HepG2 (cell line): ENCODE data around the gene STX4. TPM values are rescaled to one million over a fixed set of nuclear protein-coding genes. Genes with fewer than 3 reads are reported as not detected.

Source experiments
- ARID2 ChIP-seq: sonication (generic); formaldehyde crosslinking; IDR thresholded peaks from 2 replicates; pipeline ENCODE4 v1.8.1; 2022; ENCODE audit warnings: mild to moderate bottlenecking, missing genetic modification reagents, borderline replicate concordance
- ATF7-NPFF ChIP-seq: sonication (generic); formaldehyde crosslinking; IDR thresholded peaks from 2 replicates; pipeline ENCODE4 v1.8.1; 2023; ENCODE audit warnings: mild to moderate bottlenecking, low read depth, missing genetic modification reagents, moderate library complexity
- DNMT3B ChIP-seq: conservative IDR thresholded peaks from 2 replicates; pipeline ENCODE4 v1.6.1; 2016; ENCODE audit warnings: missing biosample characterization, control low read depth
- ELF3 ChIP-seq: IDR thresholded peaks from 2 replicates; pipeline ENCODE4 v1.6.1; 2016; ENCODE audit warnings: missing genetic modification reagents, missing compliant biosample characterization
- EZH2 ChIP-seq: conservative IDR thresholded peaks from 2 replicates; pipeline ENCODE4 v1.6.1; 2012; ENCODE audit warnings: mild to moderate bottlenecking, low read depth, low read length, moderate library complexity
- GATAD2A ChIP-seq: IDR thresholded peaks from 2 replicates; pipeline ENCODE4 v1.6.1; 2016
- GPBP1L1 ChIP-seq: sonication (generic); formaldehyde crosslinking; IDR thresholded peaks from 2 replicates; pipeline ENCODE4 v1.5.0; 2020; ENCODE audit warnings: mild to moderate bottlenecking, missing genetic modification reagents
- IKZF4 ChIP-seq: sonication (generic); formaldehyde crosslinking; IDR thresholded peaks from 2 replicates; pipeline ENCODE4 v1.5.1; 2020; ENCODE audit warnings: borderline replicate concordance, mild to moderate bottlenecking, low read depth, missing genetic modification reagents; ENCODE audit errors: not compliant biosample characterization
- KLF15 ChIP-seq: sonication (generic); formaldehyde crosslinking; IDR thresholded peaks from 2 replicates; pipeline ENCODE4 v1.8.1; 2023; ENCODE audit warnings: borderline replicate concordance, mild to moderate bottlenecking, inconsistent platforms, missing genetic modification reagents, mixed read lengths
- MIER2 ChIP-seq: IDR thresholded peaks from 2 replicates; pipeline ENCODE4 v1.6.1; 2016; ENCODE audit warnings: missing biosample characterization, missing genetic modification reagents
- RBM22 ChIP-seq: fragments of 200-400 bp; formaldehyde crosslinking; optimal IDR thresholded peaks from 2 replicates; pipeline ENCODE3; 2017; ENCODE audit warnings: mild to moderate bottlenecking, low read length, moderate library complexity
- SOX13 ChIP-seq, 3 experiments: fragments of 450-650 bp in 1 of 3; sonication (generic) in 1 of 3; formaldehyde crosslinking in 1 of 3; IDR thresholded peaks in 2 of 3; conservative IDR thresholded peaks in 1 of 3; 2 replicates each; pipeline versions ENCODE4 v1.5.0 to v1.6.1; 2016 to 2020; ENCODE audit warnings: antibody characterized with exemption in 1 of 3, mild to moderate bottlenecking in 1 of 3, missing compliant biosample characterization in 1 of 3, missing genetic modification reagents in 1 of 3, moderate library complexity in 1 of 3
- STAG1 ChIP-seq: sonication (generic); formaldehyde crosslinking; IDR thresholded peaks from 2 replicates; pipeline ENCODE4 v1.4.0; 2020; ENCODE audit warnings: missing genetic modification reagents
- UBTF ChIP-seq: sonication (generic); formaldehyde crosslinking; IDR thresholded peaks from 2 replicates; pipeline ENCODE4 v1.4.0; 2020; ENCODE audit warnings: mild to moderate bottlenecking, missing genetic modification reagents
- ZFP36L2 ChIP-seq: sonication (generic); formaldehyde crosslinking; IDR thresholded peaks from 2 replicates; pipeline ENCODE4 v1.4.0; 2020; ENCODE audit warnings: missing genetic modification reagents
- ZMAT3 ChIP-seq: sonication (generic); formaldehyde crosslinking; conservative IDR thresholded peaks from 2 replicates; pipeline ENCODE4 v1.7.0; 2021; ENCODE audit warnings: missing genetic modification reagents
- ZNF335 ChIP-seq: sonication (generic); formaldehyde crosslinking; IDR thresholded peaks from 2 replicates; pipeline ENCODE4 v1.4.0; 2020; ENCODE audit warnings: missing genetic modification reagents
- ZNF430 ChIP-seq: sonication (generic); formaldehyde crosslinking; IDR thresholded peaks from 2 replicates; pipeline ENCODE4 v1.9.0; 2021; ENCODE audit warnings: mild to moderate bottlenecking, missing genetic modification reagents
- ZNF468 ChIP-seq: sonication (generic); formaldehyde crosslinking; IDR thresholded peaks from 2 replicates; pipeline ENCODE4 v1.8.0; 2022; ENCODE audit warnings: mild to moderate bottlenecking, moderate library complexity, missing genetic modification reagents
- ZNF530 ChIP-seq: sonication (generic); formaldehyde crosslinking; IDR thresholded peaks from 2 replicates; pipeline ENCODE4 v1.5.0; 2020; ENCODE audit warnings: low read depth, mild to moderate bottlenecking, missing genetic modification reagents
- ZNF557 ChIP-seq: sonication (generic); formaldehyde crosslinking; IDR thresholded peaks from 2 replicates; pipeline ENCODE4 v1.4.0; 2020; ENCODE audit warnings: missing genetic modification reagents
- ZNF704 ChIP-seq: sonication (generic); formaldehyde crosslinking; IDR thresholded peaks from 2 replicates; pipeline ENCODE4 v1.8.1; 2023; ENCODE audit warnings: mild to moderate bottlenecking, inconsistent platforms, moderate library complexity, missing genetic modification reagents, borderline replicate concordance
- ZNF761 ChIP-seq: sonication (generic); formaldehyde crosslinking; conservative IDR thresholded peaks from 2 replicates; pipeline ENCODE4 v1.4.0; 2020; ENCODE audit warnings: mild to moderate bottlenecking, missing genetic modification reagents
- polyA plus RNA-seq, 8 experiments: library from polyadenylated mRNA; depleted of rRNA in 3 of 8; stranded (reverse) in 7 of 8; unstranded in 1 of 8; fragments of >200 nt; fragmentation: Illumina TruSeq in 4 of 8; extraction: Trizol in 4 of 8; gene quantifications; 2 replicates each; pipeline versions ENCODE4 v1.2.1 to v1.2.3, GENCODE V29; 2011 to 2016; ENCODE audit warnings: low read depth in 4 of 8, missing spikeins in 1 of 8, mixed read lengths in 1 of 8; ENCODE audit not compliant: insufficient read depth in 1 of 8
- total RNA-seq, 5 experiments: library from RNA; depleted of rRNA; stranded (reverse); fragments of >200 nt; fragmentation: Illumina TruSeq; extraction: Trizol; gene quantifications; 2 replicates each; pipeline ENCODE4 v1.2.3, GENCODE V29; 2016; ENCODE audit warnings: low read depth in 1 of 5
- TF ChIP-seq, protein P1 (sequence below): sonication (generic); formaldehyde crosslinking; IDR thresholded peaks from 2 replicates; pipeline ENCODE4 v1.8.0; 2022; ENCODE audit warnings: mild to moderate bottlenecking, missing genetic modification reagents, moderate library complexity

STX4 gene
- total and polyA plus RNA-seq, 2 of the 13 experiments (the other 11 are each of a cell fraction or from before 2014, with no cell fraction given) = 29.2 to 34.6 TPM

DNA sequence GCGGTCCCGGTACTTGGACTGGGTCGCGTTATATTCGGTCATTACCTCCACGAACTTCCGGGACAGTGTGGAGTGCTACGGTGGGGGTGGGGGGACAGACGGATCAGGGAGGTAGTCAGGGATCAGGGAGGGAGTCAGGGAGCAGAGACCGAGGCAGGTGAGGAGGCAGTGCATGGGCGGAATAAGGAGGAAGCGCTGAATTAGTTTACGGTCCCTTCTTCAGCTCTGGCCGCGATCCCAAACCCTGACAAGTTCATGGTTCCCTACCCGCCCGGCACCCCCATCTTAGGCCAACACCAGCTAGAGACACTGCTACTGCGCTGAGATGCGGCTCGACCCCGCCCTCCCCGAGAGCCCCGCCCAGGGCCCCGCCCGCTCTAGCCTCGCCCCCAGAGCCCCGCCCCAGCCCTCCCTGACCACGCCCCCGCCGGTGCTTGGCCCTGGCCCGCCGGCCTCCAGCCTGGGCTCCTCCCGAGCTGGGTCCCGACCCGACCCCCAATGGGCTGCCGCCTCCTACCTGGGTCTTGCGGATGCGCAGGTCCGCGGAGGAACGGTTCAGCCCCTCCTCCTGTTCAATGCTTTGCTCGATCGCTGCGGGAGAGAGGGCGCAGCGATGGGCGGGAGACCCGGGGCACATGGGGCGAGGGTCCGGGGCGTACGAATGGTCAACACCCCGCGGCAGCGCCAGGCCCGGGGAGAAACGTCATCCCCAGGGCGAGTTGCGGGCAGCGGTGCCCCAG is 36.2 kb upstream of the STX4 start (continued):
- TF ChIP-seq UBTF (CRISPR knock-in tag) (peak; percentile 84), ZMAT3 (CRISPR knock-in tag) (peak; percentile 88), IKZF4 (CRISPR knock-in tag) (no peak), ZNF704 (CRISPR knock-in tag) (no peak), ZNF430 (no peak; the same call in 1 of the 2 replicates), ZNF335 (no peak; the same call in 1 of the 2 replicates), EZH2 (no peak), STAG1 (CRISPR knock-in tag) (no peak), ARID2 (CRISPR knock-in tag) (no peak), DNMT3B (CRISPR knock-in tag) (0 out of 2 replicates have a peak, but pooled peaks have one; percentile 6), ZFP36L2 (no peak), ELF3 (CRISPR knock-in tag) (no peak; the same call in 1 of the 2 replicates), ZNF761 (CRISPR knock-in tag) (peak; percentile 25; the same call in 1 of the 2 replicates), ZNF530 (CRISPR knock-in tag) (no peak), KLF15 (CRISPR knock-in tag) (0 out of 2 replicates have a peak, but pooled peaks have one; percentile 64), GATAD2A (CRISPR knock-in tag) (peak; percentile 60; the same call in 1 of the 2 replicates), ATF7-NPFF (CRISPR knock-in tag) (peak; percentile 18; the same call in 1 of the 2 replicates), RBM22 (no peak), ZNF468 (CRISPR knock-in tag) (peak; percentile 65; the same call in 1 of the 2 replicates), GPBP1L1 (CRISPR knock-in tag) (no peak), ZNF557 (CRISPR knock-in tag) (no peak), MIER2 (CRISPR knock-in tag) (no peak), SOX13 (IDR thresholded peaks at IDR 0.05) (no peak), SOX13 (CRISPR knock-in tag; conservative IDR thresholded peaks at IDR 0.05 in 1 of 2, IDR thresholded peaks at IDR 0.05 in 1 of 2) (0 out of 4 replicates have a peak, but pooled peaks of 1 of the 2 experiments have one; percentile 52)
- TF ChIP-seq, protein P1, sequence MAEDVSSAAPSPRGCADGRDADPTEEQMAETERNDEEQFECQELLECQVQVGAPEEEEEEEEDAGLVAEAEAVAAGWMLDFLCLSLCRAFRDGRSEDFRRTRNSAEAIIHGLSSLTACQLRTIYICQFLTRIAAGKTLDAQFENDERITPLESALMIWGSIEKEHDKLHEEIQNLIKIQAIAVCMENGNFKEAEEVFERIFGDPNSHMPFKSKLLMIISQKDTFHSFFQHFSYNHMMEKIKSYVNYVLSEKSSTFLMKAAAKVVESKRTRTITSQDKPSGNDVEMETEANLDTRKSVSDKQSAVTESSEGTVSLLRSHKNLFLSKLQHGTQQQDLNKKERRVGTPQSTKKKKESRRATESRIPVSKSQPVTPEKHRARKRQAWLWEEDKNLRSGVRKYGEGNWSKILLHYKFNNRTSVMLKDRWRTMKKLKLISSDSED (CRISPR knock-in tag) = no peak
